Measurements from ENCODE around the gene CRACR2A.
A peak's percentile ranks its signal among the peaks of the same experiment; 100 is the strongest.

The CRACR2A gene

DNA sequence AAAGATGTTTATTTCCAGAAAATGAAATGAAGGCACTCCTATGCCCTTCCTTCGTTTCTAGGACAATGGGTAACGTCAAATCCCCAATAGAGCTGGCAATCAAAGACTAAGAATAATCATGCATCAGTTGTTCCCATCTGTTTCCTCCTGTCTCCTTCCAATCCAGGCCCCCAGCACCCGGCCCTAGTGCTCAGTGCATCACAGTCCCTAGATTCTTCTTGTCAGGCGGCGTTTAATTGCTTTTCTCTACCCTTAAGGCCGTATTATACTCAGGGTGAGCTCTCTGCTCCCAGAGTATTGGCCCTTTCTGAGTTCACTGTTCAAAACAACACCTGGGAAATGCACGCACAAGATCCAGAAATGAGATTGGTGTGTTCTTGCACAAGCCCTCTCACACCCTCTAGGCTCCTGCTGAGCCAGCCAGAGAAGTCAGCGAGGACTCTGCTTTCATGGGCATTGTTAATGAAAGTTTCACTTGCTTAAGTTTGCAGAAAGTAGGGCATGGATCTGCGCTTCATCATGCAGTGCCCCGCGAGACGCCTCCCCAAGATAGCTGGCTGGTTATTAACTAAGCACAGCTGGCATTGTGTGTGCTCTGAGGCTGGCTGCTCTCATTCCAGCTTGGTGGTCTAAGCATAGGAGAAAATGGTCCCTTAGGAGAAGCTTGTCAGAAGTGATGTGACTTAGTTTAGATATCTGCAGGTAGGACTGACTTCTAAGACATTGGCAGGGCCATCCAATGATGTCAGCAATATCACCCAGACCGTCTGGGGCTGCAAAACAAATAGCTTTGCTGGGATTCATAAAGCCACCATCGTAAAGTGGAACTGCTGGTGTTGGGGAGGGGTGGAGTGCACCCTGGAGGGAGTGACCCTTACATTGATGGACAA is 28.7 kb downstream of the CRACR2A start:
- no peak for DNase-seq

DNA sequence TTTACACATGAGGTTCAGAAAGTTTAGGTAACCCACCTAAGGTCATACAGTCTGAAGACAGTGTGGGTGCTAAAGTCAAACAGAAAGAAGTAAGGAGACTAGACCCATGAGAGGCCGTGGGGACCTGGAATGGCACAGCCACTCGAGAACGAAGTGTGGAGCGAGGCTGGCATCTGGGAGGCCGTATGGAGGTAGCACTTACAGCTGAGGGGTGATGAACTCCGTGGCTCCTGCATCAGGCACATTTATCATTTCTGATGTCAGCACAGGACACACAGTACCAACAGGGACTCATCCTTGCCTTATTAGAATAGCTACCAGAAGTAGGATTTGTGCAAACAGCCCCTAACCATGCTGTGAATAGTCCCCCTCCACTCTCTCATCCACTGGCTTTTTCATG is 30.5 kb downstream of the CRACR2A start:
- DNase-seq: no peak

DNA sequence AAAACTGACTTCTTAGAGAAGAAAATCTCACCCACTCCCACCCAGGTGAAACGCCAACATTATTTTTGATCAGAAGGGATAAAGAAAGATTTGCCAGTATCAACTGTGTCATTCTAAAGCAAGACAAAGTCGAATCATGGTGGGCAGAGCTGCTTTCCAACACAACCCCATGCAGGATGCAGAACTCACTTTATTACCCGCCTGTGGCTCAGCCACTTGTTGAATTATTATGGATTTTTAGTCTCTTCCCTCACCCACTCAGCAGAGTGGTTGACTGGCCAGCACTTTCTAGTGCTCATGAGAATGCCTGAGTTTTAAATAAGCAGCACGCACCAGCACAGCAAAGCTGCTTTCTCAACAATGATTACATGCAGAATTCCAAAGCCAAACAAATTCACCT is 32.1 kb downstream of the CRACR2A start:
- no peak for DNase-seq

DNA sequence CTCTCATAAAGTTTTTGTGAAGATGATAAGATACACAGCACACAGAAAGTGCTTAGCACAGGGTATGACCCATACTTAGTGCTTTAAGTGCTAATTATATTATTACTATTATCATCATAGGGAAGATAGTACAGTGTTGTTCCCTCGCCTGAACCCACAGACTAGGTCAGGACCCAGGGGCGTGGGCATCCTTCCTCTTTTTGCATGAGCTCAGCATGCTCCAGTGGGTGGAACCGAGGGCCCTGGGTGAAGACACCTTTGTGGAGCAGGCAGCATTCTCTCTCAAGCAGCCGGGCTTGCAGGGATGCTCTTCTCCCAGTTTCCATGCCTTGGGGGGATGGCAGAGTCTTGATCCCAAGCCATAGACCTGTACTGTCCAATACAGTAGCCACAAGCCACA is 34.8 kb downstream of the CRACR2A start:
- DNase-seq: no peak

DNA sequence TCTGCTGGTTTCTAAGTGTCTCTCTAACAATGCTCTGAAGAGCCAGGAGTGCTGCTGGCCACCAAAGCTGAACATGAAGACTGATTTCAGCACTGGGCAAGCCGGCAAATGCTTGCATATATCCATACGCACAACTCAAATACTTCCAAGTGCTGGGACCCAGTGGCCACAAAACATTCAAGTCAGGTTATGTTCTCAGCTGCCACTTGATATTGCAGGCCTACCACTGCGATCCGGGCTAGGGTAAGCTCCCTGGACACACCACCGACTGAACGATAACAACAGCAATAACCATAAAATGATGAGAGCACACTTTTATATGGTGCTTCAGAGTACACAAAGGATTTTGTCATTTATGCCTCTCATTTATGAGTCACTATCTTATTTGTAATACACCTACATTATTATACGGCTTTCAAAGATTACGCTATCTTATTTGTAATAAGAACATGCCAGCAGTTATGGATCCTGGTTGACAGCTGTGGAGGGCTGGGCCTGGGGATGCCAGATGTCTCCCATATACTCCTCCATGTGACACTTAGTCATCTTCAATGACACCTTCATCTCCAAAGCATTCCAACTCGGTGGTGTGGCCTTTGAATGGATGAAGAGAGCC is 35.5 kb downstream of the CRACR2A start:
- DNase-seq: no peak

DNA sequence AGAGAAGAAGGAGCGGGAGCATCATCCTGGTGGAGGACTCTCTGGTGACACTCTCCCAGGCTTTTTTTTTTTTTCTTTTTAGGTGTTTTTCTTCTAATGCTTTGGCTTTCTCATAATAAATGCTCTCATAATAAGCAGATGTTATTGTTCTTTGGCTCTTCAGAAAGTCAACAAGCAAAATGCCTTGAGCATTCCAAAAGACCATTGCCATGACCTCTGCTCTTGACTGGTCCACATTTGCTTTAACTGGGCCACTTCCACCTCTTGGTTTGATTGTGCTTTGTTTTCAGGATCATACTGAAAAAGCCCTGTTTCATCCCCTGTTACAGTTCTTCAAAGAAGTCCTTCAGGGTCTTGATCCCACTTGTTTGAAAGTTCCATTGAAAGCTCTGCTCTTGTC is 36.9 kb downstream of the CRACR2A start:
- no peak for DNase-seq

DNA sequence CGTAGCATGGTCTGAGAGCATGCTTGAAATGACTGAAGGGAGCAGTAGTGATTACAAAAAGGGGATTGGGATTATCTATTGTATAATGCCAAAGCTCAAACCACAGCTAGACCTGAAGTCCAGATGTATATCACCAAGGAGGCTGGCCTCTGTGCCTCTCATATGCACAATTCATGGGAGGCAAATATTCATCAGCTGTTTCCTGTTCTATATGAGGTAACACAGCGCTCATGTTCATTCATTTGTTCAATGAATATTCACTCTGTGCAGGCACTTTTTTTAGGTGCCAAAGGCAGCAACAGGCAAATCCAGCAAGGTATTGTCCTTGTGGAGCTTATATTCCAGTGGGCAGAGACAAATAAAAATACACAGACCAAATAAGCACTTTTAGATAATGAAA is 39.0 kb downstream of the CRACR2A start:
- no peak for DNase-seq

DNA sequence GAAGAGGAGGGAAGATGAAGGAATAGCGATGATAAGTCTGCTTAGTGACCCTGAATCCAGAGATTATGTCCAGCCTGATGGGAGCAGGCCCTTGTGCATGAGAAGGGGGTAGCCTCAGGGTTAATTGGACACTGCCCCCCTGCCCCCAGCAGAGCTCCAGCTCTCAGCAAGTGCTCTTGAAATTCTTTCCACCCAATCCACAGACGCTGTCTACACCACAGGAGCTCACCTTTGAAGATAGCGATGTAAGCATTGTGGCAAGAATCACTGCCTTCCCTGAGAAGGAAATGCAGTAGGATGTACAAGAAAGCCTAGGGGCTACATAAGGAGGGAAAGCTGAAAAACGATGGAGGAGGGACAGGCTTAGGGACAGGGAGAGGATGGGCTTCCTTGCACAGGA is 39.4 kb downstream of the CRACR2A start:
- DNase-seq: no peak

DNA sequence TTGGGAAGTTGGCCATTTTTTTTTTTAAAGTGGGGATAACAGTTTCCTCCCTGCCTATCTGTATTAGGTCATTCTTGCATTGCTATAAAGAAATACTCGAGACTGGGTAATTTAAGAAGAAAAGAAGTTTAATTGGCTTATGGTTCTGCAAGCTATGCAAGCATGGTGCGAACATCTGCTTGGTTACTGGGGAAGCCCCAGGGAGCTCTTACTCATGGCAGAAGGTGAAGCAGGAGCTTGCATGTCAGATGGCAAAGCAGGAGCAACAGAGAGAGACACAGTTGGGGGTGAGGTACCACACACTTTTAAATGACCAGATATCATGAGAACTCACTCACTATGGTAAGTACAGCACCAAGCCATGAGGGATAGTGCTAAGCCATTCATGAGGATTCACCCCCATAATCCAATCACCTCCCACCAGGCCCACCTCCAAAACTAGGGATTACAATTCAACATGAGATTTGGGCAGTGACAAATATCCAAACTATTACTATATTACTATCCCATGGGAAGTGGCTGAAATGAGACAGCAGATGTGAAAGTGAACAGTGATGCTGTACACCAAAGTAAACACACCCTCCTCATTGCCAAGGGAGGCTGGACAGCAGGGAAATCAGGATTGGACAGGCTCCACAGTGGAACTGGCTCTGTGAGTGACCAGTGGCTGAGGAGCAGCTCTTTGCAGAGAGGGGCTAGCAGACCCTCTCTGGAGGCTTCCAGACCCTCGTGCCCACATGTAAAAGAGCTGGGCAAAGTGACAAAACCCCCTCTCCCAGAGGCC is 40.5 kb downstream of the CRACR2A start:
- no peak for DNase-seq

DNA sequence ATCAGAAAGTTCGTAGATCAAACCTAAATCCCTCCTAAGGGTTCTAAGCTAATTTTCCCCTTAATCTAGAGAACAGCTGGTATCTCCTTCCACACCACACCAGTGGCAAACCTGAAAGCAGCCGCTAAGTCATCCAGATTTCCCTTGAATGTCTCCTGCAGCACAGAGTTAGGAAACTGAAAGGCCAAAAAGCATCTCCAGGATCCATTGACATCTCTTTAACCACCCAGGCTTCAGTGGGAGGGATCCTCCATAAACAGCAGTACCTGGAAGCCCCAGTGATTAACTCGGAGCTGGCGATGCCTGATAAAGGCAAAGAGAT is 47.6 kb downstream of the CRACR2A start:
- no peak for DNase-seq

DNA sequence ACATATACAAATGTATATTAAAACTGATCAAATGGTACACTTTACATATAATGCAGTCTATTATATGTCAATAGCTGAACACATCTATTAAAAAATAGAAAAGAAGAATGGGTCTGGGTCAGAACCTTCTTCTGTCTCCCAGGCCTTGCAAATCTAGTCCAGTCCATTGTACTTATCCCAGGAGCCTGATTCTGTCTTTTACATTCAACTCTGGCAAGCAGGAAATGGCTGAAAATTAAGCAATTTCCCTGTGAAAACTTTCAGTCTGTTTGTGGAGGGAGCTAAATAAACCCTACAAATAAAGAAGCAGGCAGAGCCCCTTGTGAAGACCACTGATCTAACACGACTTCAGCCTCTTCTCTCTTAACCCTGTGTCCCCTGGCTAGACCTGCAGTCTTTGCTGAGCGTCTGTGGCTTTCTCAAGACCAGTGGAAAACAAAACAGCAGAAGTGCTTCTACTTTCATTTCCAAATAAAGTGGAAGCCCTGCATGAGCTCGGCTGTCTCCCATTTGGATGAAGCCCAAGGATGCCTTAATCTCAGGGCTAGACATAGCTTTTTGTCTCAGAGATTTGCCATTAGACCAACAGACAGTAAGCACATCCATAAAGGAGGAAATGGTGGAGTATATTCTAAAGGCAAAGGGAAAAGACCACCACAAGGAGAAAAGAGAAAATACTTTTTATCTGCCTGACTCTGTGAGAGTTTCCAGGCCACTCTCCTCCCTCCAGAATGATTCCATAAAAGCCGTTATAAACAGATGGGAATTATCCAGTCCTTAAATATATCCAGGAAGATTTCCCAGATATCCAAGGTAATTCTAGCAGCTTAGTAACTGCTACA is 48.2 kb downstream of the CRACR2A start:
- no peak for DNase-seq

DNA sequence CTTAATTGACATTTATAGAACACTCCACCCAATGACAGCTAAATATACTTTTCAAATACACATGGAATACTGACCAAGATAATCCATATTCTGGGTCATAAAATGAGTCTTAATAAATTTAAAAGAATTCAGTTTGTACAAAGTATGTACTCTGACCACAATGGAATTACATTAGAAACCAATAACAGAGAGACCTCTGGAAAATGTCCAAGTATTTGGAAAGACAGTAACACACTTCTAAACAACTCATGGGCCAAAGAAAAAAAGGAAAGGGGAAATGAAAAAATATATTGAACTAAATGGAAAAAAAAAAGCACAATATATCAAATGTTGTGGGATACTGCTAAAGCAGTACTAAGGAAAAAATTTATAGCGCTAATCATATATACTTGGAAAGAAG is 52.0 kb downstream of the CRACR2A start:
- no peak for DNase-seq

DNA sequence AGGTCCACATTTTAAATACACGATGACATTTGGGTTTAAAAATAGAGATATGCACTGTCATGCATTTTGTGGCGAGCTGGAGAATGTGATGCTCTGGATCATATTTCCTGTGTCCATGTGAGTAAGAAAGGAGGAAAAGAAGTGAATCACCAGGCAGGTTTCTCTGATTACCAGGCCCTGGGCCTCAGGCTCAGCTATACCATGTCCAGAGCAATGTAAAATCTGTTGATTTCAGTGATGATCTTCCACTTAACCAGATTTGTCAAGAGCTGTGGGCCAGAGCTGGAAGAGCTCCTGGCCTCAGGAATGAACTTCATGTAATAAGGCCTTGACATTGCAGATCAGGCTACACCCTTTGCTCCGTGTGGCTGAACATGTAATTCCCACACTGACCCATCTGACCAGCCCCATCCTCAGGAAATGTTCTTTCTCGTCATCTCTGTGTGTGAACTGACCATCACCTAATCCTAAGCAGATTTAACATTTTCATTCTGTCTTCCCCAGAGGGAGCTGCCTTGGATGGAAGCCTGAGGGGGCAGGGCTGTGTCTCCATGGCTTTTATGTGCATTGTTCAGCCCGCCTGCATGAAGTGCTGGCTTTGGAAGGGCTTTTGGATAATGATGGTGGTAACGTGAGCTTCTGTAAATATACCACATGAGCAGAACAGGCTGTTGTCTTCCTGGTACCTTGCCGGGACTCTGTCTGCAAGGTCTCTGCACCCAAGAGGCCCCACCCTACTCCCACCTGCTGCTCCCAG is 54.5 kb downstream of the CRACR2A start:
- peak; percentile 65 for DNase-seq

DNA sequence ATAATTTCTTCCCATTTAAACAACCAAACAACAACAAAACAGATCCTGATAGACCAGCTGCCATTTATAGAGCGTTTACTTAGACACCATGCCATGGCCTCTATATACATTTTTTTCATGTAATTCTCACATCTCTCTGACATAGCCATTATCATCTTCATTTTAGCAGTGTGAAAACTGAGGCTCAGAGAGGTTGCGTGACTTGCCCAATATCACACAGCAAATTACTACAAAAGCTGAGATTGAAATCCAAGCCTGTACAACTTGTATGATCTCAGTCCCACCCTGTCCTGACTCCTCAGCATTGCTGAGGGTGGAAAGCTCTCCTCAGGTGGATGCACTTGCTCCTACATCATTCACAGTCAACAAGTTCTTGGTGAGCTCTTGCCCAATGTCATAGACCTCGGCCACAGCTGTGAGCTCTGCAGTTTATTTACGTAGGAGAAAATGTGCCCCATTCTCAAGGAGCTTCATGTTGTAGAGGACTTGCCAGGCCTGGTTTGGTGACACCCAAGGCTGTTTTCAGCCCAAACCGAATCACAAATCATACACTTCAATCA is 55.5 kb downstream of the CRACR2A start:
- DNase-seq: no peak

DNA sequence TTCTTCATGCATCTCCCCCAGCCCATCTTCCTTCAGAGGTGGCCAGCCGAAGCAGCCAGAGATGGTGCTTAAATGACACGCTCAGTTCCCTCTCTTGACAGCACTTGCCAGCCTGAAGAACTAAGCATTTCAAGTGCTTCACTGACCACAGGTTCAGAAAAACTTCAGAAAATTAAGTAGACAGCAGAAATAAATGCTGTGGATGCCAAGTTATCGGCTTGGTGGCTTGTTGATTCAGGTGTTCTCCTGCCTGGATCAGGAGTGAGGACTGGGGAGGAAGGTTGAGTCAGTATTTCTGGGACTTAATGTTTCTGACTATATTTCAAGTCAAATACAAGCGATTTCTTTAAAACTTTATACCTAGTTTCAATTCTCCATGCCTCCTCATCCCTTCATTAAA is 58.2 kb downstream of the CRACR2A start:
- DNase-seq: no peak

DNA sequence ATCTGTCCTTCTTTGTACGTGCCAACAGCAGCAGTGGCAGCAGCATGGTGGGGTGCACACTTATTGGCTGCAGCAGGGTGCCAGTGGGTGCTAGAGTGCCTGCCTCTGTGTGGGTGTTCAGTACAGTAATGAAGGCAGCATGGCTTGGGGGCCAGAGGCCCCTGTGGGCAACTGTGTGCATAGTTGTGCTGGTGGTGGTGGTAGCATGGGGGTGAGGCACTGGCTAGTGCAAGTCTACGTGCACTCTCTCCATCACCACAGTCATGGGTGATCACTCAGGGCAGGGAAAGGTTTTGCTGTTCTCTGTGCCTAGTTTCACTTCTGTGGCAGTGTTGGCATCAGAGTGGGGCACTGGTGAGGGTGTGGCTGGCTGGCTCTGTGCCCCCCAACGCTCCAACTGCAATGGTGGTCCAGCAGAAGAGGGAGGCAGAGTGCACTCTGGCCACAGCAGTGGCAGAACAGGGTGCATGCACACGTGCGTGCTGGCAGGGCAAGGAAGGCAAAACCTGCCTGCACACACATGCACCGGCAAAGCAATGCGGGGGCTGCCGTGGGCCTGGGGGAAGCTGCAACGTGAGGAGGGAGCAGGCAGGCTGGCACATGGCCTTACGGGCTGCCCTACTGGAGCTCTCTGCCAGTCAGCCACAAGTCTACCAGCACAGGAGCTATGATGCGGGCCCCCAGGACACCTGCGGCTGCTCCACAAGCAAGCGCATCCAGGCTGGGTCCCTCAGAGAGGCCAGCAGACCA is 60.1 kb downstream of the CRACR2A start:
- DNase-seq: no peak

DNA sequence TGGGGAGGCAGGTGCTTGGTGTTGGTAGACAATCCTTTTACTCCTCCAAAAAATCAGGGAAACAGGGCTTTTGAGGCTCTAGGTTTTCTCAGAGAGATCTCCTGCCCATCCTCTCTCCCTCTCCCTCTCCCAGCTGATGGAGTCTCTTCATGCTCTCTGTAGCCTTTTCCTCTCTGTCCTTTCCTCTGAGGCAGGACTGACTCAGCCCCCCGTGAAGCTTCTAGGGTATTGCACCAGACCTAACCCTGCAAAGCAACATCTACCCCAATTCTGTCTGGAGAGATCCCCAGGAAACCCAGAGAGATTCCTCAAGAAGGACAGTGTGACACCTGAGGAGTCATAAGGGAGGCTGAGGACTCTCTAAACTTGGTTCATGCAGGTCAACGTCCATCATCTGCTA is 66.4 kb downstream of the CRACR2A start:
- no peak for DNase-seq

DNA sequence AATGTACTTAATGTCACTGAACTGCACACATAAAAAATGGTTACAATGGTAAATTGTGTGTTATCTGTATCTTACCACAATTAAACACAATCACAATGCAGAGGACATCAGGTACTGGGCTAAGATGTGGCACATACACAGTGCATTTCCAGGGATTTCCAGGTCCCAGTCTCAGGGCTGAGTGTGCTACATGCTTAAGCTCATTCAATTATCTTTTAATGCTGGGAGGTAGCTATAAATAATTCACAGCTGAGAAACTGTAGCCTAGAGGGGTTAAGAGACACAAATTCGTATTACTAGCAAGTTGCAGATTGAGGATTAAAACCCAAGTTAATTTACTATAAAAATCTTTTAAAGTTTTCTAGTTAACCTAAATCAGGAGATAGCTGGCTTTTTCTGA is 67.1 kb downstream of the CRACR2A start:
- DNase-seq: no peak

DNA sequence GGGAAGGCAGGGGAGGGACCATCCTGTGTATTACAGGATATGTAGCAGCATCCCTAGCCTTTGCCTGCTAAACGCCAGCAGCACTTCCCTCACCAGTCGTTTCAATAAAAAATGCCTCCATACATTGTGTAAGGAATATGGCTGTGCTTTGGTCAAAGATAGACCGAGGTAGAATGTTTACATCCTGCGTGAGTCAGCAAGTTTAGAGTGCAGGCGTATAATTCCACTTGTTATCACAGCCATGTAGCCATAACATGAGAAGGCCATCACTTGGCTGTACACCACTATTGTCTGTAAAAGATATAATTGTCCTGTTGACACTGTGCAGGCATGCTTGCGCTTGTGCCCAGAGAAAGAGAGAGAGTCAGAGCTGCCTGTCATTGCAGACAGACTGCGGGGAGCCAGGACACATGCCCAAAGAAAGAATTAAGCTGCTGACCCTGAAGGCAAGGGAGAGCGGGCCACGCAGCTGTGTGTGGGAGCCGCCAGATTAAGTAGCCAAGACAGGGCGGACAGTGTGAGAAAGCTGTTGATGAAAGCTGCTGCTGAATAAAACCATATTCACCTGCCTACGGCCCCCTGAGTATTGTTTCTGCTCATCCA is 68.4 kb downstream of the CRACR2A start:
- DNase-seq: no peak

DNA sequence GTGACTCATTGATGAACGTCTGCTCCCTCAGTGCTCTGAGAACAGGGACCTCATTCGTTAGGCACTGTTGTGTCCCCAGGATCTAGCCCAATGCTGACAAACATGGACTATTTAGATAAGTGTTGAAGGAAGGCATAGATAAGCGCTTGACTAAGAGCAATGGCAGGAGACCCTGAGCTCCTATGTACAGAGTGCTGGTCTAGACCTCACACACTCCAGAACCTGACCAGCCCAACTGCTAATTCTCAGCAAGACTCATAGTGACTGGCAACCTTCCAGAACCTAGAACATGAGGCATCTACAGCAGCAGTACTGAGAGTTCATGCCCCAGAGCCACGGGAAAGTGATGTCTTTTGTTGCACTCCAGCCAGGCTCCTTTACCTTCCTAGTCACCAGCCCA is 69.2 kb downstream of the CRACR2A start:
- no peak for DNase-seq

DNA sequence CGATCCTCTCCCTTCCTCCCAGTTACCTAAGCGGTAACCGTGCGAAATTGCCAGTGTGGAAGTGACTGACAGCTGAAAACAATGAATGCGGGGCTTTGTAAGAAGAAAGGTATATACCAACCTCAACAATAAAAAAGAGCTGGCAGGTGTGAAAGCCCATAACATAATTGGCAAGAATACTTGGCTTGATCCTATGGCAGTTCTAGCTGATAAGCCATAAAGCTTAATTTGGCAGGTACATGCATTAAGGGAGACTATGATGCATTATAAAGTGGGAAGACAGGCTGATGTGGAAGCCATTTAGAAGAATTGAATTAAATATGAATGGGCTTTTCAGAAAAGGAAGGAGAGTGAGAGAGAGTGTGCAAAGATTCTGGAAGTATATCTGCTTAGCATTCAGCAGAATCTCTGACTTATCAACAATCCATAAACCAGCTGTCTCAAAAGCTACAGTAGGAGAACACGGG is 71.3 kb downstream of the CRACR2A start:
- no peak for DNase-seq
